IPS-18c (cell line): ENCODE data around the gene TENT4A.
"Not testable (repeated sequence)": the region's sequence is repeated elsewhere in the genome, so short reads cannot be mapped to it uniquely, and the experiment has no call there.

Experiments
- H3K4me3 ChIP-seq: 2 replicates; pipeline ENCODE4 v1.7.0; 2013; ENCODE audit warnings: low read depth, mild to moderate bottlenecking, low read length, moderate library complexity; ENCODE audit not compliant: insufficient read depth
- H3K9me3 ChIP-seq: one replicate; pipeline ENCODE4 v1.6.1; 2013; ENCODE audit warnings: mild to moderate bottlenecking, low read length, moderate library complexity; ENCODE audit not compliant: control insufficient read depth, insufficient read depth

Gene TENT4A

DNA sequence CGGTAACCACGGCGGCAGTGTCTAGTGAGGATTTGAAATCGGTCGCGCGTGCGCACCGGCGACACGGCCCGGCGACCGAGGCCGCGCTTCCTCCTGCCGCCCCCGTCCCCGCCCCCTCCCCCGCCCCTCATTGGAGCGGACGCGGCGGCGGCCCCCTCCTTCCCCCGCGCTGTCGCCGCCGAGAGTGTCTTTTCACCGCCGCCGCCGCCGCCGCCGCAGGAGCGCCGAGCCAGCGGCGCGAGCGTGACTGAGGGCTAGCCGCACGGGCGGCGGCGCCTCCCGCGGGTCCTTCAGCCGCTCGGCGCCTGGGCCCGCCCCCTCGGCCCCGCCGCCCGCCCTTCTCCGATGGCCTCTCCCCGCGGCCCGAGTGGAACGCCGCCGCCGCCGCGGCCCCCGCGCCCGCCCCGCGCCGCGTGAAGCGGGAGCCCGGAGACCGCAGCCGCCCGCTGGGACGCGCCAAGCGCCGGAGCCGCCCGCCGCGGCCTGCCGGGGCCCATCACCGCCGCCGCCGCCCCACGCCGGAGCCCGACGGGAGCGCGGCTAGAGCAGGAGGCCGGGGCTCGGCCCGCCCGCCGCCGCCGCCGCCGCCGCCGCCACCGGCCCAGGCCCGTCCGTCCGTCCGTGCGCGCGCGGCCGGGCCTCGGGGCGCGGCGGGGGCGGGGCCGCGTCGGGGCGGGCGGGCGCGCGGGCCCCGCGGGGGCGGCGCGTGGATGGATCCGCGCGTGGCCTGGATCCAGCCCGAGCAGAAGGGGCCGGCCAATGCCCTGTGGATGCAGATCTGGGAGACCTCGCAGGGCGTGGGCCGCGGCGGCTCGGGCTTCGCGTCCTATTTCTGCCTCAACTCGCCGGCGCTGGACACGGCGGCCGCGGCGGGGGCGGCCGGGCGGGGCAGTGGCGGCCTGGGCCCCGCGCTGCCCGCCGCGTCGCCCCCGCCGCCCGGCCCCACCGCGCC, at the start of gene TENT4A:
TSS of gene TENT4A (plus strand) at position 159 of the 952 bp plus-strand sequence. CDS start at position 711, 552 bp downstream.
- peak within 1 kb of the TSS; percentile 80 for H3K4me3 ChIP-seq
- no peaks in the 10 kb centered on the region for H3K9me3 ChIP-seq

DNA sequence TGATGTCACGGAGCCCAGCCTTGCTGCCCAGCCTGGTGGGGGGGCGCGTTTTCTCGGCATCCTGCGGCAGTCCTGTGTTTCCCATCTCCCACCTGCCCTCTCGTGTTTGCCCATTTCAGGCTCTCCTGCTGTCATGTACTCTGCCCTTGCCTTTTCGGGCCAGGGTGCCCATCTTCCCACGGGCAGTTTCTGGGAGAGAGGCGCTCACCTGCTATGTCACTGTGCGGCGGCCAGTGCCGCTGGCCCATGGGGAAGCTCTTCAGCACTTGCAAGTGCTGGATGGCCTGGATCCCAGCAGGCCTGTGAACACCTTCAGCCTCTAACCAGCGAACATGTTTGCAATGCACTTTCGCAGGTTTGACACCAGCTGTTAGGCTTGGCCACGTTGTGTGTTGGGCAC, 46.5 kb upstream of the TENT4A start:
- Histone ChIP-seq H3K9me3 (no peaks in the 10 kb centered on the region), H3K4me3 (no peak overlapping the region)

DNA sequence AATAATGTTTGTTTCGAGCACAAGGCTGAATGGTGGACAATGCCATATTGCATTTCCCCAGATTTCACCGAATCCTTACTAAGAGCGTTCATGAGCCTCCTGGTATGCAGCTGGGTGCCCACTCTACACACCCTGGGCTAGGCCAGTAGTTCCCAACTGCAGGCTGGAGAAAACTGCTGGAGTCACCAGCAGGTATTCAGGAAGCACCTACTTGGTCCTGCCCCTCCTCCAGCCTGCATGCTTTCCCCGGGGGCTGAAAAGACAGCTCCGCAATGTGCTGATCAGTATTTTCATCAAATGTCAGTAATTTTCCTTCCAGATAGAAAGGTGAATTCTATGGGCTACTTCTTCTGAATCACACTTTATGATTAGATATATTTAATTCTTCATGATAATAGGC, 45.6 kb upstream of the TENT4A start:
- no peak overlapping the region for H3K4me3 ChIP-seq
- H3K9me3 ChIP-seq = no peaks in the 10 kb centered on the region

DNA sequence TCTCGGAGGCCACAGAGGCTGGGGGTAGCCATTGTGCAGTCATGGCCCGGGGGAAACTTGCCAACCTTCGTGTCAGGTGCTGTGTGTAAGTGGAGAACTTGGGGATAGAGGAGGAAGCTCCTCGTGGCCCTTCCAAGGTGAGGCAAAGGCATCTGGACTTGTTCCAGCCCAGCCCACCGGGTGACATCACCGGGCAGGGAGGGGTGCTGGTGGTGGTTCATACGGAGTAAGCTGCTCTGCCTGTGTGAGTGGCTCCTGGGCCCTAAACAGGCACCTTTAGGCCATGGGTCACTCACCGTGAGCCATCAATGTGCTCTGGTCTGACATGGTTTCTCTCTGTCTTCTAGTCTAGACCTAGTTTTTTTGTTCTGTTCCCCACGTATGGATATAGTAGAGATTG, 44.5 kb upstream of the TENT4A start:
- not testable (repeated sequence) for H3K4me3 ChIP-seq, H3K9me3 ChIP-seq

DNA sequence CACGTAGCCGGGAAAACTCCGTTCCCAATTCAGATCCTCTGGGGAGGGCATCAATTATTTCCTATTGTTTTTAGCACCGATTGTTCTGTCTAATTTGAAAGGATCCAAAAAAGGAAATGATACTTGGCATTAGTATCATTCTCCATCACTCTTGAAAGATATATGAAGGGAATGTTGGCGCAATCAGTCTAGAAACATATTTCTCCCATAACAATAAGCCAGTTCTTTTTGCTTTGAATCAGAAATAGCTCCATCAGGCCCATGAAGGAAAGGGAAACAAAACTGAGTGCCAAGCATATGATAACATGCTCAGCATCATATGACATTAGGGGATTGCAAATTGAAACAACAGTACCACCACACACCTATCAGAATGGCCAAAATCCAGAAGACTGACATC, 40.2 kb upstream of the TENT4A start:
- H3K9me3 ChIP-seq = no peaks in the 10 kb centered on the region
- H3K4me3 ChIP-seq = no peak overlapping the region

DNA sequence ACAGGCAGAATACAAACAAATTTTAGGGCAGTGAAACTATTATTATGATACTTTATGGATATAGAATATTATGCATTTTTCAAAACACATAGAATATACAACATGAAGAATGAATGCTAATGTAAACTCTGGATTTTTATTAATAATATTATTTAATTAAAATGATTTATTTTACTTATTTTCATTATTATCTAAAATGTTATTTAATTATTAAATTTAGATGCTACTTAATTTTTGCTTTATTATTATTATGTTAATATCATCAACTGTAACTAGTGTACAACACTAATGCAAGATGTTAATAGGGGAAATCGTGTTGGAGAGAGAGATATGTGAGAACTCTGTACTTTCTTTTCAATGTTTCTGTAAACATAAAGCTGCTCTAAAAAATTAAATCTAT, 39.3 kb upstream of the TENT4A start:
- no peaks in the 10 kb centered on the region for H3K9me3 ChIP-seq
- no peak overlapping the region for H3K4me3 ChIP-seq

DNA sequence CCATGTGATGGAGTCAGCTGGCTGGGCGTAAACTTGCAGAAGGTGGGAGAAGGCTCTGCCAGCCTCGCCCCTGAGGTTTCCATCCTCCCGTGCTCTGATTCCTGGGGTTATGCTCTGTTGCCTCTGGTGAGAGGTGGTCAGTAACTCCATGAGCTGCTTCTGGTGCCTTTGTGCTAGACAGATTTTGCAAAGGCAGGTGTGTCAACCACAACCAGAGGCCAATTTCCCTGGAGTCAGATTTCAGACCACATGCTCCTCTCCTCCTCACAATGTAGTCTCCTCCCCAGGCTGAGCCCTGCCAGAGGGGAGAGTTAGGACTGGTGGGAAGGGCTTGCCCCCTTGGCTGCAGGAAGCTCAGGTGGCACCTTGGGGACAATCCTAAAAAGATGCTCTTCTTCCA, 38.8 kb upstream of the TENT4A start:
- Histone ChIP-seq H3K9me3 (no peaks in the 10 kb centered on the region), H3K4me3 (no peak overlapping the region)

DNA sequence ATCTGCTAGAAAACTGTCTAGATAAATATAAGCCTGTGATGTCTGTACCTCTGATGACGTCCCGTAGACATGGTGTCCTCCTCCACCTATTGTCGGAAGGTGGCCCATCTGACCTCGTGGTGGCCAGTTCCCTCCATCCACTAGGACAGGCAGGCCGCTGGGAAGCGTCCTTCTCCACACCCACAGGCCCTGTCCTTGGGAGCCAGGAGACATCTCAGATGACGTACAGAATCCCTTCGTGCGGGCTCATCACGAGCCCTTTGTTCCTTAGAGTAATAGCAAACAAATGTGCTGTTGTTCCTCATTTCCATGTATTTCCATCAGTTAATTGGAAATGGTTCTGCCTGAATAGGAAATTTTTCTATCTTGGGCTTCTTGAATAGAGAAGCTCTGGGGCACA, 38.3 kb upstream of the TENT4A start:
- Histone ChIP-seq H3K9me3 (no peaks in the 10 kb centered on the region), H3K4me3 (no peak overlapping the region)

DNA sequence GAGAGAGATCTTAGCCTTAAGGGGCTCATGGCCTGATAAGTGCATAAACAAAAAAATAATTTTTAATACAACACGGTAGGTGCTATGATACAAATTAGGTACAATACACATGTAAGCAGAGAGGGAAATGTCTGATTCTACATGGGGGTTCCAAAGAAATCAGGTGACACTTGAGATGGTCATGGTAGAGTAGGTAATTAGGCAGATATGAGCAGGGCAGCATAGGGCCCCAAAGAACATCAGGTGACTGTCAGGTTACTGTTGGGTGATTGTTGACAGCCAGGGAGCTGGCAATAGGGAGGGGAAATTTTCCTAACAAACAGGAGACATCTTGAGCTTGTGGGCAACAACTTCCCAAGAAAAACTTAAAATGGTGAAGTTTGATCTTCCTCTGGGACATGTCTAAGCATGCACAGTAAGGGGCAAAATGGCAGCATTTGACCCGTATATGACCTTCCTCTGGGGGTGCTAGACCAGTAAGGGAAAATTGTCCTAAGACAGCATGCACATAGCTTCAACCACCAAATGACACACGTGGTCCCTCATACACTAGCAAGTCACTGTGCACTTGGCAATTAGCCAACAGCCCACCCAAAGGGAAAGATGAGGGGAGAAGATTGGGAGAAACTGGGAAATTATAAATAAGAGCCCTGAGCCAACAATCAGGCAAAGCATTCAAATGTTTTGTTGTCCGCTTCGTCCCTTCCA, 37.3 kb upstream of the TENT4A start:
- no peaks in the 10 kb centered on the region for H3K9me3 ChIP-seq
- H3K4me3 ChIP-seq = no peak overlapping the region

DNA sequence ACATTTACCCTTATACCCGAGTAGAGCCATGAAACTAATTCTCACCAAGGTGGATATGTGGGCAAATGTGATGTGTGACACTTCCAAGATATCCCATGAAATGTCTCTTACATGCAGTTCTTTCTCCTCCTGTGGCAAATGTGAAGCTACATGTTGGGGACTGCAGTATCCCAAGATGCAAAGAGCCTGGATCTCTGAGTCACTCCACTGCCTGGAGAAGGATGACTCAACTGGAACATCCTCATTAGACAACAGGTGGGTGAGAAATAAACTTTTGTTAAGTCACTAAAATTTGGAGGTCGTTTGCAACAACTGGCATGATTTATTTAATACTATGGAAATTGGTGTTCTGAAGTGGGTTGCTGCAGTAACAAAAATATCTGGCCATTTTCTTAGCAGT, 36.5 kb upstream of the TENT4A start:
- no peak overlapping the region for H3K4me3 ChIP-seq
- H3K9me3 ChIP-seq = no peaks in the 10 kb centered on the region

DNA sequence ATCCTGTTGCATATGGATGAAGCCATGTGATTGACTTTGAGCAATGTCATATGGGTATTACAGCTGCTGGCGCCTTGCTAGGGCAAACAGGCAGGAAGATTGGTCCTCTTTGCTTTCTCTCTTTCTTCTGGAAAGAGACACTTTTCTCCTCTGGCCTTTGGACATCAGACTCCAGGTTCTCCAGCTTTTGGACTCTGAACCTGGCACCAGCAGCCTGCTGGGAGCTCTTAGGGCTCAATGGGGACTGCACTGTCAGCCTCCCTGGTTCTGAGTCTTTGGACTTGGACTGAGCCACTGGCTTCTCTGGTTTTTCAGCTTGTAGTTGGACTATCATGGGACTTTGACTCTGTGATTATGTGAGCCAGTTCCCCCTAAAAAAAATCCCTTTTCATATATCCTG, 34.8 kb upstream of the TENT4A start:
- H3K4me3 ChIP-seq = no peak overlapping the region
- no peaks in the 10 kb centered on the region for H3K9me3 ChIP-seq

DNA sequence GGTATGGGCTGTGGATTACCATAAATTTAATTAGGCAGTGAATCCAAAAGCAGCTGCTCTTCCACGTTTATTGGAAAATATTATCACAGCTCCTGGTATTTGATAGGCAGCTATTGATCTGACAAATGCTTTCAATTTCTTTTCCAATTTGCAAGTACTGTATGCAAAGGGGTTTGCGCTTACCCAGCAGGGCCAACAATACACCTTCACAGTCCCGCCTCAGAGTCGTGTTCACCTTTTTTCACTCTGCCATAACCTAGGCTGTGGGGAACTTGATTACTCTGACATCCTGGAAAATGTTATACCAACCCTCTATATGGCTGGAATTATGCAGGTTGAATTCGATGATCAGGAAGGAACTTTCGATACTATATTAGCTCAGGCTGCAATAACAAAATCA, 32.3 kb upstream of the TENT4A start:
- Histone ChIP-seq H3K4me3 (no peak overlapping the region), H3K9me3 (no peaks in the 10 kb centered on the region)

DNA sequence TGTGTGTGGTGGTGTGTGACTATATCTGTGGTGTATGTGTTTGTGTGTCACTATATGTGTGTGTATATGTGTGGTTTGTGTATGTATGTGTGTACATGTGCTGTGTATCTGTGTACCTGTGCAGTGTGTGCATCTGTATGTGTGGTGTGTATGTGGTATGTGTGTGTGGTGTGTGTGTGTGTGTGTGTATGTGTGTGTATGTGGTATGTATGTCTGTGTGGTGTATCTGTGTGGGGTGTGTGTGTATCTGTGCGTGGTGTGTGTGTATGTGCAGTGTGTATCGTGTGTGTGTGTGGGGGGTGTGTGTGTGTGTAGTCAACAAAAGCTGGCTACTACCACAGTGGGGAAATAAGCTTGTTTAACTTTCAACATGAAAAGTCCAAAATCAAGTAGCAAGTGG, 31.6 kb upstream of the TENT4A start:
- Histone ChIP-seq H3K4me3 (no peak overlapping the region), H3K9me3 (no peaks in the 10 kb centered on the region)

DNA sequence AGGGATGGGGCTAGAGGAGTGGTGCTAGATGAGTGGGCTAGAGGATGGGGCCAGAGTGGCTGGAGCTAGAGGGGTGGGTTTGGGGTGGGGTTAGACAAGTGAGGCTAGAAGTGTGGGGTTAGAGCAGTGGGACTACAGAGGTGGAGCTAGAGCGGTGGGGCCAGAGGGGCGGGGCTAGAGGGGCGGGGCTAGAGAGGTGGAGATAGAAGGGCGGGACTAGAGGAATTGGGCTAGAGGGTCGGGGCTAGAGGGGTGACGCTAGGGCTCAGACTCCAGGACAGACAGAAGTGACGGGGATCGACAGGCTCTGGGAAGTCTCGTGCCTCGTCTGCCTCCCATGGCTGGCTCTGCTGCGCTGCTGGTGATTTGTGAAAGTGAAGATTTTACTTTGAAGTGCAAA, 31.0 kb upstream of the TENT4A start:
- no peak overlapping the region for H3K4me3 ChIP-seq
- H3K9me3 ChIP-seq = no peaks in the 10 kb centered on the region

DNA sequence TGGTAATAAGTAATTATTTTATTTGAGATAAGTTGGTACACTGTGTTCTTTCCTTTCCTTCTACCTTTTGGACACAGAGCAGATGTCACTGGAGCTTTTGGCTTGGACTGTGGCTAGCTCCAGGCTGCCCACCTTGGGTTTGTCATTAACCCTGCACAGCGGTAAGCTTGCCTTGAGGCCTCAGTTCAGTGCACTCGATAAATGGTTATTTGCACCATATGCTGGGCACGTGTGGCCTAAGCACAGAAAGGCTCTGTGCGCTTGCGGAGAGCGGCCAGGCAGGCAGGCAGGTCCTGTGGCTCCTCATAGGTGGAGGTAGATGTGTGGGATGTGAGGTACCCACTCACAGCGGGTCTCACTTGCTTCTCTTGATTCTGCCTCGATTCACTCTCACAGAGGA, 30.0 kb upstream of the TENT4A start:
- Histone ChIP-seq H3K4me3 (no peak overlapping the region), H3K9me3 (no peaks in the 10 kb centered on the region)

DNA sequence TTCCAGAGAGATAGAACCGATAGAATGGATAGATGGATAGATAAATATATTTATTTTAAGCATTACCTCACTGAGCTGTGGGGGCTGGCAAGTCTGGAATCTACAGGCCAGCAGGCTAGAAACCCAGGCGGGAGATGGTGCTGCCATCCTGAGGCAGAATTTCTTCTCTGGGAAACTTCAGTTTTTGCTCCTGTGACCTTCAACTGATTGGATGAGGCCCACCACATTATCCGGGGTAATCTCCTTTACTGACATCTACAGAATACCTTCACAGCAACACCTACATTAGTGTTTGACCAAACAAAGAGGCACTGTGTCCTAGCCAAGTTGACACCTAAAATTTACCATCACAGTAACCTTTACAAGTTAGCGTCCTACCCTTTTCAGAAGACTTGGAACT, 29.2 kb upstream of the TENT4A start:
- Histone ChIP-seq H3K4me3 (no peak overlapping the region), H3K9me3 (no peaks in the 10 kb centered on the region)

DNA sequence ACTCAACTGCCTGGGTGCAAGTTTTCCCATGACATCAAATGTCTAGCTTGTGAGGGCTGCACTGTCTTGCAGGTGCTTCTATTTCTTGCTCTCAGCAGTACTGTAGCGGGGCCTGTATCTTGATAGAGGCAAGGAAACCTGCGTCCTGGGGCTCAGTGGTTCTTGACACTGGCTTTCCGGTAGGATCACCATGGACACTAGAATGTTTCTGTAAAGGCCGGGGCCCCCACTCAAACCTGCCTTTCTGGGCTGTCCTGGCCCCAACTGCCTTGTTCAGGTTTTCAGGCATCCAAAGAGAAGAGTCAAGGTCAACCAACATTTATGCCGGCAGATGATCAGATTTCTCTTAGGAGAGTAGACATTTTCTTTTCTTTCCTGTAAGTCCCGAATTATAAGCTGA, 26.7 kb upstream of the TENT4A start:
- Histone ChIP-seq H3K9me3 (no peaks in the 10 kb centered on the region), H3K4me3 (no peak overlapping the region; the same call in 1 of the 2 replicates)

DNA sequence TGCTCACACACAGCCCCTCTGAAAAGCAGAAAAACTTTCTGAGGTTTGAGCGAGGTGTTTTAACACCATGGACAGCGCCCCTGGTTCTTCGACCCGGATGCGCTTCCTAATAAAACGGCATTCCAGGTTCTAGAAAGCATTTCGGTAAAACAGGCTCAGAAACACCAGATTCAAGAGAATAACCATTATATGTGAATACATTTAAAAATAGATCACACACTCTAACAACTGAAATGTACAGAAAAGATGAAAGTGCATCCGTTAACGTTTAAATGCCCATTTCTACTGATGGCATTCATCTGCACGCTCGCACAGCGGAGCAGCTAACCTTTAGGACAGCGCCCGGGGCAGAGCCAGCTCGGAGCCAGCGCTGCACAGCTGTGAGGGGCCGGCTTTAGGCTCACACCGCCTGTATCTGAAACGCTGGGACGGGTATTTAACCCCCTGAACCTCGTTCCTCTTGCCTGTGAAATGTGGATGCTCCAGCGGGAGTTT, 26.3 kb upstream of the TENT4A start:
- peak overlapping the region; percentile 57 for H3K4me3 ChIP-seq
- H3K9me3 ChIP-seq = no peaks in the 10 kb centered on the region
